Subcutaneous abdominal adipose tissue (tissue), 5 donors: ENCODE measurements around the gene TBC1D22A.

ENCODE experiments used
- H3K27ac ChIP-seq: one replicate; pipeline ENCODE4 v1.7.0; 2013; ENCODE audit warnings: low read depth, mild to moderate bottlenecking, inconsistent platforms, low read length, moderate library complexity
- H3K27me3 ChIP-seq, 5 donors: one replicate each; pipeline ENCODE4 v1.7.0; 2013; ENCODE audit warnings: low read length in 5 of 5, inconsistent platforms in 1 of 5; ENCODE audit not compliant: control insufficient read depth in 5 of 5, insufficient read depth in 4 of 5
- H3K36me3 ChIP-seq, 5 donors: one replicate each; pipeline ENCODE4 v1.7.0; 2013; ENCODE audit warnings: low read length in 5 of 5; ENCODE audit not compliant: control insufficient read depth in 5 of 5, insufficient read depth in 5 of 5
- H3K4me1 ChIP-seq, 5 donors: one replicate each; pipeline ENCODE4 v1.7.0; 2013; ENCODE audit warnings: low read length in 5 of 5, mild to moderate bottlenecking in 3 of 5, moderate library complexity in 1 of 5; ENCODE audit not compliant: control insufficient read depth in 5 of 5, insufficient read depth in 5 of 5
- H3K4me3 ChIP-seq, 5 donors: one replicate each; pipeline ENCODE4 v1.7.0; 2013; ENCODE audit warnings: low read length in 5 of 5, low read depth in 1 of 5
- H3K9ac ChIP-seq, 5 donors: one replicate each; pipeline ENCODE4 v1.7.0; 2013; ENCODE audit warnings: low read length in 5 of 5, mild to moderate bottlenecking in 4 of 5, moderate library complexity in 3 of 5
- H3K9me3 ChIP-seq, 5 donors: one replicate each; pipeline ENCODE4 v1.7.0; 2013; ENCODE audit warnings: low read length in 5 of 5; ENCODE audit not compliant: control insufficient read depth in 5 of 5
- donor health status: healthy.
- donor health status: healthy.
- donor health status: healthy.
- donor health status: healthy.
- donor health status: healthy.

Gene TBC1D22A

GRCh38 chr22:46761017-46761416, 1.4 kb upstream of the TBC1D22A start:
- Histone ChIP-seq H3K9ac (peak overlapping the region in 1 of 5 donors; percentile 4), H3K4me3 (peak overlapping the region in 2 of 5 donors; percentile 93), H3K4me1 (peaks cover 0 to 55% (median 36%) of the 10 kb centered on the region in 5 donors), H3K27ac (peak overlapping the region; percentile 2), H3K27me3 (no peaks in the 10 kb centered on the region), H3K9me3 (peaks cover 0 to 6% (median 0%) of the 10 kb centered on the region in 5 donors), H3K36me3 (peaks cover 0 to 5% (median 0%) of the 10 kb centered on the region in 5 donors)

- peaks cover 0 to 6% (median 0%) of the 10 kb centered on the region in 5 donors for H3K36me3 ChIP-seq
- no peaks in the 10 kb centered on the region for H3K27me3 ChIP-seq
- H3K4me3 ChIP-seq: peak overlapping the region; percentile 91 to 94 (median 93)
- no peaks in the 10 kb centered on the region for H3K9me3 ChIP-seq
- H3K4me1 ChIP-seq: peaks cover 0 to 57% (median 36%) of the 10 kb centered on the region in 5 donors
- H3K27ac ChIP-seq: peak overlapping the region; percentile 99
- peak overlapping the region; percentile 87 to 97 (median 95) for H3K9ac ChIP-seq
These were observed 762 bp upstream of the TBC1D22A start for GRCh38 chr22:46761539-46762237.

GRCh38 chr22:46763051-46763705, 728 bp downstream of the TBC1D22A start:
- Histone ChIP-seq H3K4me1 (peaks cover 0 to 66% (median 36%) of the 10 kb centered on the region in 5 donors), H3K27me3 (no peaks in the 10 kb centered on the region), H3K27ac (peak overlapping the region; percentile 99)

GRCh38 chr22:46764140-46764680, 1.8 kb downstream of the TBC1D22A start:
- H3K4me3 ChIP-seq: peak overlapping the region in 1 of 5 donors; percentile 0
- peaks cover 0 to 66% (median 39%) of the 10 kb centered on the region in 5 donors for H3K4me1 ChIP-seq
- H3K9ac ChIP-seq: peak overlapping the region in 1 of 5 donors; percentile 16
- H3K27ac ChIP-seq: peak overlapping the region; percentile 9
- H3K36me3 ChIP-seq: peaks cover 0 to 10% (median 0%) of the 10 kb centered on the region in 5 donors
- no peaks in the 10 kb centered on the region for H3K9me3 ChIP-seq
- H3K27me3 ChIP-seq: no peaks in the 10 kb centered on the region

More at GRCh38 chr22:46763051-46763705, 728 bp downstream of the TBC1D22A start:
- H3K9ac ChIP-seq: peak overlapping the region; percentile 71 to 97 (median 95)
- H3K9me3 ChIP-seq: no peaks in the 10 kb centered on the region
- peak overlapping the region; percentile 85 to 94 (median 93) for H3K4me3 ChIP-seq
- peaks cover 0 to 10% (median 0%) of the 10 kb centered on the region in 5 donors for H3K36me3 ChIP-seq

GRCh38 chr22:46764779-46765485, 2.5 kb downstream of the TBC1D22A start:
- Histone ChIP-seq H3K4me3 (no peak overlapping the region), H3K4me1 (peaks cover 0 to 73% (median 46%) of the 10 kb centered on the region in 5 donors), H3K27ac (peak overlapping the region; percentile 9), H3K9ac (no peak overlapping the region), H3K9me3 (no peaks in the 10 kb centered on the region), H3K36me3 (peaks cover 0 to 10% (median 0%) of the 10 kb centered on the region in 5 donors), H3K27me3 (no peaks in the 10 kb centered on the region)

DNA sequence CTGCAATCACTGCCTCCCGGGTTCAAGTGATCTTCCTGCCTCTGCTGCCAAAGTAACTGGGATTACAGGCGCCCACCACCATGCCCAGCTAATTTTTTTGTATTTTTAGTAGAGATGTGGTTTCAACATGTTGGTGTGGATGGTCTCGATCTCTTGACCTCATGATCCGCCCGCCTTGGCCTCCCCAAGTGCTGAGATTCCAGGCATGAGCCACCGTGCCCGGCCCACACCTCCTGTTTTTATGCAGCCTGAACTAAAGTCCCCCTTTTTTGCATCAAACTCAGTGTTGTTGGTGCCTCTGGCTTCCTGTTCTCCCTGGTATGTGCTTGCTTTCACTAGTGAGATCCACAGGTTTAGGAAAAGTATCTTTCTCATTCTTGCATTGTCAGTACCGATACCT, 4.2 kb downstream of the TBC1D22A start:
- peaks cover 0 to 80% (median 46%) of the 10 kb centered on the region in 5 donors for H3K4me1 ChIP-seq
- no peak overlapping the region for H3K4me3 ChIP-seq
- no peak overlapping the region for H3K9ac ChIP-seq
- H3K27me3 ChIP-seq: no peaks in the 10 kb centered on the region
- H3K27ac ChIP-seq: no peak overlapping the region
- H3K36me3 ChIP-seq: peaks cover 0 to 10% (median 0%) of the 10 kb centered on the region in 5 donors
- H3K9me3 ChIP-seq: no peaks in the 10 kb centered on the region

- no peak overlapping the region for H3K4me3 ChIP-seq
- H3K36me3 ChIP-seq: peaks cover 0 to 10% (median 0%) of the 10 kb centered on the region in 5 donors
- peaks cover 0 to 73% (median 42%) of the 10 kb centered on the region in 5 donors for H3K4me1 ChIP-seq
- H3K9me3 ChIP-seq: no peaks in the 10 kb centered on the region
- no peak overlapping the region for H3K9ac ChIP-seq
- H3K27ac ChIP-seq: no peak overlapping the region
- no peaks in the 10 kb centered on the region for H3K27me3 ChIP-seq
These were observed 5.0 kb downstream of the TBC1D22A start for GRCh38 chr22:46767249-46767985.

DNA sequence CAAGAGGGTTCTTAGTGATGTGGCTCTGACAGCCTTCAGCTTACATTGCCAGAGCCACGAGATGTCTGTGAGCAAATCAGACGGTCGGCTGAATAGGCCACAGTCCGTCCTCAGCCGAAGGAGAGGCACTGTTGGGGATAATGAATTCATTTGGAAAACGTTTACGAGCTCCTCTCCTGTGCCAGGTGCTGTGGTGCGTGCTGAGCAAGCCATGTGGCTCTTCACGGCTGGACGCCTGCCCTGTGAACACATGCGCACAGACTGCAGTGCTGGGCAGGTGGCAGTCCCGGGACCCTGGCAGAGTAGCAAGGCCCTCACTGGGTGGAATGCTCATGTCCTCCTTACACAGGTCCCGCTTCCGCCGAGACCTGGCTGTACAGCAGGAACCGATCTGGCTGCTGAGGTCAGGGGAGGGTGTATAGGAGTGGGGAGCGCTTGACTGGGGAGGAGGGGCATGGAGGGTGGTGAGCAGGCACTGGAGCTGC, 6.8 kb downstream of the TBC1D22A start:
- no peaks in the 10 kb centered on the region for H3K9me3 ChIP-seq
- H3K9ac ChIP-seq: peak overlapping the region in 2 of 5 donors; percentile 17 to 44
- H3K27me3 ChIP-seq: no peaks in the 10 kb centered on the region
- no peak overlapping the region for H3K4me3 ChIP-seq
- H3K27ac ChIP-seq: no peak overlapping the region
- peaks cover 0 to 71% (median 34%) of the 10 kb centered on the region in 5 donors for H3K4me1 ChIP-seq
- H3K36me3 ChIP-seq: peaks cover 0 to 10% (median 3%) of the 10 kb centered on the region in 5 donors

DNA sequence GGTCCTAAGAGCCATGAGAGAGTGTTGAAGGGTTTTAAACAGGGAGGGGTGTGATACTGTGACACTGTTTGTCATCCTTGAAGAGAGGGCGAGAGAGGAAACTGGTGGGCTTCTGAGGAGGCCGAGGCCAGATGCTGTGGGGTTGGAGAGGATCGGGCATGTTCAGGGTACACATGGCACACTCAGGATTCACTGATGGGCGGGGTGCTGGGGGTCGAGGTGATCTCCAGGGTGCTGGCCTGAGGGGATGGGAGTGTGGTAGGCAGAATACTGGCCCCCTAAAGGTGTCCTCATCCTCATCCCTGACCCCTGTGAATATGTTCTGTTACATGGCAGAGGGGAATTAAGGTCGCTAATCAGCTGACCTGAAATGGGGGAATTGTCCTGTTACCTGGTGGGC, 7.3 kb downstream of the TBC1D22A start:
- H3K27ac ChIP-seq: peak overlapping the region; percentile 65
- H3K27me3 ChIP-seq: no peaks in the 10 kb centered on the region
- H3K4me1 ChIP-seq: peaks cover 0 to 71% (median 30%) of the 10 kb centered on the region in 5 donors
- peaks cover 0 to 10% (median 3%) of the 10 kb centered on the region in 5 donors for H3K36me3 ChIP-seq
- H3K9me3 ChIP-seq: no peaks in the 10 kb centered on the region
- H3K4me3 ChIP-seq: no peak overlapping the region
- H3K9ac ChIP-seq: peak overlapping the region in 1 of 5 donors; percentile 17
